HCT116 (cell line): ENCODE results near the gene SLC35G6. TPM values are rescaled to one million over a fixed set of nuclear protein-coding genes. Genes with fewer than 3 reads are reported as not detected.

ENCODE experiments used
- ATAC-seq: fragments of 200-7000 bp; cut with Tn5 transposase; 2 replicates; pipeline ENCODE4 v1.9.1; 2020; ENCODE audit warnings: mild to moderate bottlenecking, moderate library complexity
- BruUV-seq: library from RNA; stranded (reverse); fragments of 400-500 nt; replicated peaks from 2 replicates; lab custom pipeline; 2021; lab: Mats Ljungman, UMichigan
- CTCF ChIA-PET: fragments of 300-600 bp; sonication (Branson Sonifier 250); formaldehyde crosslinking; loops from one replicate; lab custom pipeline; 2021; ENCODE audit warnings: antibody characterized with exemption; lab: Charles Lee
- POLR2A ChIA-PET: fragments of 300-600, 350-600 bp; sonication (Branson Sonifier 250); formaldehyde crosslinking; loops from one replicate; lab custom pipeline; 2021; ENCODE audit warnings: antibody characterized with exemption; lab: Charles Lee
- RAD21 ChIA-PET, 2 experiments: fragments of 300-600 bp; sonication (Branson Sonifier 250); formaldehyde crosslinking; loops; one replicate each; lab custom pipeline; 2023; ENCODE audit warnings: low total read pairs in 2 of 2; ENCODE audit not compliant: uncharacterized antibody in 2 of 2, unreplicated experiment in 2 of 2, low non-redundant PET in 1 of 2; lab: Charles Lee
- DNase-seq: peaks from one replicate; pipeline ENCODE4 v3.0.0-alpha.2; 2010; ENCODE audit warnings: low read depth, low spot score
- H2AFZ ChIP-seq: fragments of 200-600 bp; shearing (Covaris generic), sonication (generic); 2 replicates; pipeline ENCODE4 v1.6.1; 2017; ENCODE audit warnings: low read depth, mixed run types, mixed read lengths, antibody characterized with exemption, low read length; ENCODE audit not compliant: poor library complexity, severe bottlenecking
- H3K27ac ChIP-seq: 2 replicates; pipeline ENCODE4 v1.5.1; 2012; ENCODE audit warnings: low read depth, low read length
- H3K27me3 ChIP-seq: fragments of 200-600 bp; sonication (generic); 2 replicates; pipeline ENCODE4 v1.6.1; 2016; ENCODE audit warnings: mixed run types, low read length, mixed read lengths; ENCODE audit not compliant: insufficient read depth
- H3K36me3 ChIP-seq, 2 experiments: fragments of 200-500 bp in 1 of 2; fragments of 200-600 bp in 1 of 2; sonication (Bioruptor generic) in 1 of 2; sonication (generic) in 1 of 2; 2 replicates each; pipeline versions ENCODE4 v1.5.1 to v1.6.1; 2014 to 2016; ENCODE audit warnings: low read length in 2 of 2, inconsistent platforms in 1 of 2, mixed read lengths in 1 of 2, mixed run types in 1 of 2; ENCODE audit not compliant: insufficient read depth in 2 of 2, control insufficient read depth in 1 of 2
- H3K4me1 ChIP-seq, 2 experiments: fragments of 200-600 bp in 1 of 2; sonication (generic) in 1 of 2; 2 replicates each; pipeline versions ENCODE4 v1.5.1 to v1.6.1; 2012 to 2017; ENCODE audit warnings: low read length in 2 of 2, inconsistent platforms in 1 of 2, mild to moderate bottlenecking in 1 of 2, mixed read lengths in 1 of 2, mixed run types in 1 of 2, moderate library complexity in 1 of 2; ENCODE audit not compliant: insufficient read depth in 2 of 2, control insufficient read depth in 1 of 2
- H3K4me2 ChIP-seq: fragments of 200-600 bp; sonication (generic); 2 replicates; pipeline ENCODE4 v1.6.1; 2017; ENCODE audit warnings: mixed run types, low read length, mixed read lengths
- H3K4me3 ChIP-seq, 2 experiments: fragments of 200-600 bp in 1 of 2; sonication (generic) in 1 of 2; replicated peaks in 1 of 2; 2 replicates each; pipeline ENCODE4 v1.5.1; 2011 to 2016; ENCODE audit warnings: low read length in 2 of 2, control low read depth in 1 of 2, low read depth in 1 of 2, mild to moderate bottlenecking in 1 of 2, mixed read lengths in 1 of 2, mixed run types in 1 of 2
- H3K79me2 ChIP-seq: fragments of 200-600 bp; sonication (generic); 2 replicates; pipeline ENCODE4 v1.6.1; 2017; ENCODE audit warnings: mild to moderate bottlenecking, mixed run types, low read length, moderate library complexity, mixed read lengths; ENCODE audit not compliant: insufficient read depth
- H3K9ac ChIP-seq: fragments of 200-600 bp; sonication (generic); 2 replicates; pipeline ENCODE4 v1.6.1; 2016; ENCODE audit warnings: low read length, mixed read lengths
- H3K9me2 ChIP-seq: fragments of 200-600 bp; sonication (generic), shearing (Covaris generic); 2 replicates; pipeline ENCODE4 v1.6.1; 2017; ENCODE audit warnings: mixed run types, mild to moderate bottlenecking, moderate library complexity; ENCODE audit not compliant: insufficient read depth
- H3K9me3 ChIP-seq, 2 experiments: fragments of 200-500 bp in 1 of 2; fragments of 200-600 bp in 1 of 2; sonication (Bioruptor generic) in 1 of 2; sonication (generic) in 1 of 2; 2 replicates each; pipeline ENCODE4 v1.6.1; 2014 to 2017; ENCODE audit warnings: low read length in 2 of 2, mixed read lengths in 2 of 2, inconsistent platforms in 1 of 2, low read depth in 1 of 2, mild to moderate bottlenecking in 1 of 2, mixed run types in 1 of 2, moderate library complexity in 1 of 2; ENCODE audit not compliant: control insufficient read depth in 1 of 2, insufficient read depth in 1 of 2
- H4K20me1 ChIP-seq: fragments of 200-600 bp; sonication (generic), shearing (Covaris generic); 2 replicates; pipeline ENCODE4 v1.6.1; 2017; ENCODE audit warnings: mixed run types, mild to moderate bottlenecking, moderate library complexity; ENCODE audit not compliant: insufficient read depth
- POLR2AphosphoS5 ChIP-seq: IDR thresholded peaks from 2 replicates; pipeline ENCODE4 v1.6.1; 2011; ENCODE audit warnings: mild to moderate bottlenecking, low read depth, low read length, moderate library complexity
- REST ChIP-seq: IDR thresholded peaks from 2 replicates; pipeline ENCODE4 v1.6.1; 2012; ENCODE audit warnings: low read depth
- intact Hi-C: fragments of 100-400 bp; cut with micrococcal nuclease; formaldehyde crosslinking; loops from 2 replicates; pipeline ENCODE4 v1.10.0; 2022
- total RNA-seq: library from RNA; stranded (reverse); gene quantifications from one replicate; pipeline ENCODE4 v1.2.1, GENCODE V29; 2021; ENCODE audit not compliant: unreplicated experiment

SLC35G6 gene
- total RNA-seq, 1 experiment from 2014 or later, result not detected

GRCh38 chr17:7444682-7445618 lies 36.3 kb upstream of the SLC35G6 start, which contains the start of gene CHRNB1:
Gene CHRNB1 (plus strand): TSS chr17:7445061. CDS start chr17:7445128, 67 bp downstream.
- POLR2A ChIA-PET, result interaction anchor here (1.0 to 2.6 kb wide), 5 partner anchors 9 to 42 kb away, joined by 3 to 19 read pairs (median 4); partner anchors contain the start of genes SLC35G6, TMEM102 and TMEM256
- peak within 1 kb of the TSS; percentile 98 for H3K4me2 ChIP-seq
- TF ChIP-seq REST (no peak), POLR2AphosphoS5 (peak; percentile 28)
- TF ChIP-seq, all 23 proteins: peak for 1
- peak; percentile 91 for ATAC-seq
- intact Hi-C loops, result loop anchor here (2.0 kb wide), 2 partner anchors 40 to 116 kb away; partner anchors contain the start of genes POLR2A and SENP3
- ChIA-PET RAD21 (interaction anchor here in 1 of 2 experiments (0.7 kb wide), 1 partner anchor 68 kb away, joined by 3 read pairs; no protein-coding TSS in a partner anchor), CTCF (interaction anchor here (0.7 to 3.0 kb wide), 2 partner anchors 9 to 107 kb away, joined by 3 to 28 read pairs; partner anchors contain the start of gene TMEM102)
- BruUV-seq, result TSS peak; percentile 26
- H2AFZ ChIP-seq, result peak within 1 kb of the TSS; percentile 68
- no peaks in the 10 kb centered on the region for H3K36me3 ChIP-seq
- H3K79me2 ChIP-seq, result no peaks in the 10 kb centered on the region
- H3K4me3 ChIP-seq, result peak within 1 kb of the TSS; percentile 54 to 64
- H3K9me2 ChIP-seq, result no peaks in the 10 kb centered on the region
- H3K27ac ChIP-seq, result peak within 1 kb of the TSS; percentile 70
- H3K9me3 ChIP-seq, result no peaks in the 10 kb centered on the region
- H4K20me1 ChIP-seq, result no peaks in the 10 kb centered on the region
- peak within 1 kb of the TSS; percentile 64 for H3K9ac ChIP-seq
- peaks cover 17 to 26% of the 10 kb centered on the region in 2 experiments for H3K4me1 ChIP-seq
- H3K27me3 ChIP-seq, result no peaks in the 10 kb centered on the region
- peak; percentile 52 for DNase-seq
